ENCODE results near the gene APLP2.

Gene APLP2

DNA sequence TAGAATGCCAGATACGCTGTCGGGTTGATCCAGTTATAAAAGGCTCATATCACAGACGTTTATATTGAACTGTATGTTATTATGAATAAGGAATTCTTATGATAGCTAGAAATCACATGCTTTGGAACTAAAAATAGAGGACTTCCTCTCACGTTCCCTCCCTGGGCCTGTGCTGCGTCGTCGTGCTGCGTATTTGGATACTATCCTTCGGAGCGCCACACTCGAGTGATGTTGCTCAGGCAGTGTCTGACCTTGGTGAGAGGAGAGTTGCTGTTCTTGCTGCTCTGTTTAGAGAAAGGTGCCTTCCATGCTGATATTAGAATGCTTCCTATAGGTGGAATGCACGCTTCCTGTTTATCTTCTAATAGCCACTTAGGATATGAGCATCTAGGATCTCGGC lies 69.7 kb downstream of the APLP2 start:
- DNase-seq (ENCODE audit: low read depth), result no peak

DNA sequence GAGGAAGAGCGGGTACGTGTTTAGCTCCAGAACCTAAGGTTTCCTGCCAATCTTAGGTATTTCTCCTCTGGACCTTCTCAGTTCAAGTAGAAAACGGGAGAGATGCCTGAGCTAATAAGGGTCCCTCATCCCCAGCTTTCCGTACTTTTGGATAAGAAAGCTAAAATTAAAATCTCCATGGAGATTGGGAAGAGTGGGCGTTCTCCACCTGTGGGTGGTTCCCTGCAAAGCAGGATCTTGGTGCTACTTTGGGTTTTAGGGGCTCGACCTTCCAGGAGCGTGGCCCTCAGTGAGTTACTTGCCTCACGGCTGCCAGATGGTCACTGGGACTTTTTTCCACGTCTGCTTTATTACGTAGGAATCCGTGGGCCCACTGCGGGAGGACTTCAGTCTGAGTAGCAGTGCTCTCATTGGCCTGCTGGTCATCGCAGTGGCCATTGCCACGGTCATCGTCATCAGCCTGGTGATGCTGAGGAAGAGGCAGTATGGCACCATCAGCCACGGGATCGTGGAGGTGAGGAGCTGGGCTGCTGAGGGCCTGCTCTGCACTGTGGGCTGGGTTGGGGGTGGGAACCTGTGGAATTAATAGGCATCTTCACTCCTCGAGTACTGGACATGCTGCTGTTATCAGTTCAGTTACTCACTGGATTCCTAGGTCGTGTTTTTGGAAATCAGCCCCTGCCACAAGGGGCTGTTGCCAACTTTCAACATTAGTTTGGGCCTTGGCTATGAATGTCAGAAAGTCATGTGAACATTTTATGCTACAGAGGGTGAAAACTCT lies 72.1 kb downstream of the APLP2 start:
- DNase-seq (ENCODE audit: low read depth), result no peak
- TF ChIP-seq, protein P1, sequence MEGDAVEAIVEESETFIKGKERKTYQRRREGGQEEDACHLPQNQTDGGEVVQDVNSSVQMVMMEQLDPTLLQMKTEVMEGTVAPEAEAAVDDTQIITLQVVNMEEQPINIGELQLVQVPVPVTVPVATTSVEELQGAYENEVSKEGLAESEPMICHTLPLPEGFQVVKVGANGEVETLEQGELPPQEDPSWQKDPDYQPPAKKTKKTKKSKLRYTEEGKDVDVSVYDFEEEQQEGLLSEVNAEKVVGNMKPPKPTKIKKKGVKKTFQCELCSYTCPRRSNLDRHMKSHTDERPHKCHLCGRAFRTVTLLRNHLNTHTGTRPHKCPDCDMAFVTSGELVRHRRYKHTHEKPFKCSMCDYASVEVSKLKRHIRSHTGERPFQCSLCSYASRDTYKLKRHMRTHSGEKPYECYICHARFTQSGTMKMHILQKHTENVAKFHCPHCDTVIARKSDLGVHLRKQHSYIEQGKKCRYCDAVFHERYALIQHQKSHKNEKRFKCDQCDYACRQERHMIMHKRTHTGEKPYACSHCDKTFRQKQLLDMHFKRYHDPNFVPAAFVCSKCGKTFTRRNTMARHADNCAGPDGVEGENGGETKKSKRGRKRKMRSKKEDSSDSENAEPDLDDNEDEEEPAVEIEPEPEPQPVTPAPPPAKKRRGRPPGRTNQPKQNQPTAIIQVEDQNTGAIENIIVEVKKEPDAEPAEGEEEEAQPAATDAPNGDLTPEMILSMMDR (IDR thresholded peaks at IDR 0.05; ENCODE audit: low read depth, low read length, missing control alignments), result no peak
- H3K4me3 ChIP-seq (ENCODE audit: low read depth, low read length), result no peak overlapping the region

More for the DNA sequence above, 69.7 kb downstream of the APLP2 start:
- H3K4me3 ChIP-seq (ENCODE audit: low read depth, low read length), result no peak overlapping the region
- TF ChIP-seq, protein P1 (IDR thresholded peaks at IDR 0.05; ENCODE audit: low read depth, low read length, missing control alignments), result no peak

DNA sequence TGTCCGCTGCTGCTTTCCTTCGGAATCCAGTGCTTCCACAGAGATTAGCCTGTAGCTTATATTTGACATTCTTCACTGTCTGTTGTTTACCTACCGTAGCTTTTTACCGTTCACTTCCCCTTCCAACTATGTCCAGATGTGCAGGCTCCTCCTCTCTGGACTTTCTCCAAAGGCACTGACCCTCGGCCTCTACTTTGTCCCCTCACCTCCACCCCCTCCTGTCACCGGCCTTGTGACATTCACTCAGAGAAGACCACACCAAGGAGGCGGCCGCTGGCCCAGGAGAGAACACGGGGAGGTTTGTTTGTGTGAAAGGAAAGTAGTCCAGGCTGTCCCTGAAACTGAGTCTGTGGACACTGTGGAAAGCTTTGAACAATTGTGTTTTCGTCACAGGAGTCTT lies 74.4 kb downstream of the APLP2 start:
- TF ChIP-seq, protein P1 (IDR thresholded peaks at IDR 0.05; ENCODE audit: low read depth, low read length, missing control alignments), result no peak
- no peak for DNase-seq (ENCODE audit: low read depth)
- H3K4me3 ChIP-seq (ENCODE audit: low read depth, low read length), result no peak overlapping the region

DNA sequence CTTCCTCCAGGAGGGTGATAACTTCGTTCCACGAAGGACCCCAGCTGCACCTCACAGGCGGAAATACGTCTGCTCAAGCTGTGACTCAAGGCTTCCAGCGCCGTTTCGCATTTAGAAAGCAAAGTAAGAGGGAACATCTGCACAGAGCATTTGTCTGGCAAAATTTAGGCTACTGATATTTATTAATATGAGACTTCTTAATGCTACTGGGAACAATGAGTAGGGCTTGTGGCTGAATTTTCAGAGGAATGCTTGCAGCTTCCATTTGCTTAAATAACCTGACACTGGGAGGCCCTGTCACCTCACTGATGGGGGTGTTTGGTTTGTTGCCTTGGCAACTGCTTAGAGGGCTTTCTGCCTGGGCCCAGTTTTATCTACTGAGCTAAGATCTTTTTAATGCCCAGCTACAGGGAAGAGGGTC lies 75.2 kb downstream of the APLP2 start:
- TF ChIP-seq, protein P1 (IDR thresholded peaks at IDR 0.05; ENCODE audit: low read depth, low read length, missing control alignments), result no peak
- no peak for DNase-seq (ENCODE audit: low read depth)
- no peak overlapping the region for H3K4me3 ChIP-seq (ENCODE audit: low read depth, low read length)

GRCh38 chr11:130145311-130145812 lies 75.7 kb downstream of the APLP2 start:
- TF ChIP-seq, protein P1 (IDR thresholded peaks at IDR 0.05; ENCODE audit: low read depth, low read length, missing control alignments), result no peak
- H3K4me3 ChIP-seq (ENCODE audit: low read depth, low read length), result no peak overlapping the region
- DNase-seq (ENCODE audit: low read depth), result no peak

DNA sequence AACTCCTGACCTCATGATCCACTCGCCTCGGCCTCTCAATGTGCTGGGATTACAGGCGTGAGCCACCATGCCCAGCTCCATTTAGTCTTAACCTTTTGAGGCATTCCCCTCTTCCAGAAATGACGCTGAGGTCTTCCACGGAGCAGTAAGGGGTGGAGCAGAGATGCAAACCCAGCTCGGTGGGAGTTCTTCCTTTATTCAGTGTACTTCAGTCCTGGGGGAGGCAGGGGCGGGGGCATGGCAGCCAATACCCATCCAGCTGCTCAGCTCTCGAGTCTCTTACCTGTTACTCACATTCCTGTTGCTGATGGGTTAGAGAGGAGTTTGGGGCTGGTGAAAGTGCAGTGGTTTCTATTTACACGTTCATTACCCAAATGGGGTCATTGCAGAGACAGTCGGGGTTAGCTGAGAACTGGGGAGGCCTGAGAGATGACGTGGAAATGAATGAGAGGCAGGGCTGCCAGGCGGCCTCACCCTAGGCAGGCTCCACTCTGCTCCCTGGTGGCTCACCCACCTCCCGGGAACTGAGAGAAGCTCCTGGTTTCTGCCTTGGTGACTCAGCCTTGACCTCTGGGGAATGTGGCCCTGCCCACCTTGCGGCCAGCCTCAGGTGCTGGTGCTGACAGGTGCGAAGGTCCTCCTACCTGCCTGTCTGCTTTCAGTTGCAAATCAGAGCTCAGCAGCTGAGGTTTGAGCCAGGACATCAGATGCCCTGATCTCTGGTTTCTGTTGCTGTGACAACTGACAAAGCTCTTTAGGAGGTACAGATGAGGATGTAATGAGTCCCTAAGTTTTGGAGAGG lies 76.5 kb downstream of the APLP2 start:
- TF ChIP-seq, protein P1 (IDR thresholded peaks at IDR 0.05; ENCODE audit: low read depth, low read length, missing control alignments), result peak; percentile 19
- H3K4me3 ChIP-seq (ENCODE audit: low read depth, low read length), result no peak overlapping the region
- DNase-seq (ENCODE audit: low read depth), result no peak

Data from GM12864 (cell line).